Endothelial cell of umbilical vein (primary cell): ENCODE measurements around the gene AGAP3. TPM values are rescaled to one million over a fixed set of nuclear protein-coding genes. Genes with fewer than 3 reads are reported as not detected.

Source experiments
- BruUV-seq: library from RNA; stranded (reverse); fragments of 400-500 nt; replicated peaks from 2 replicates; lab custom pipeline; 2021; lab: Mats Ljungman, UMichigan
- CTCF ChIA-PET: fragments of 300-600, 350-600 bp; sonication (Branson Sonifier 250); formaldehyde crosslinking; loops from one replicate; lab custom pipeline; 2021; ENCODE audit warnings: antibody characterized with exemption, inconsistent platforms; lab: Charles Lee
- POLR2A ChIA-PET: fragments of 300-600, 350-600 bp; sonication (Branson Sonifier 250); formaldehyde crosslinking; loops from one replicate; lab custom pipeline; 2021; ENCODE audit warnings: antibody characterized with exemption, inconsistent platforms; lab: Charles Lee
- DNase-seq: peaks from one replicate; pipeline ENCODE4 v3.0.0-alpha.2; 2011; ENCODE audit warnings: low read depth, low spot score
- FAIRE-seq: peaks from 2 replicates; lab custom pipeline; 2011; peaks lifted over from hg19 to GRCh38; lab: Jason Lieb, UNC
- H2AFZ ChIP-seq: 2 replicates; pipeline ENCODE4 v1.6.0; 2012; ENCODE audit warnings: low read depth, low read length, control low read depth, inconsistent platforms
- H3K27ac ChIP-seq: 2 replicates; pipeline ENCODE4 v1.5.1; 2011; ENCODE audit warnings: low read depth, mild to moderate bottlenecking, control low read depth, low read length, moderate library complexity; ENCODE audit not compliant: insufficient read depth
- H3K27me3 ChIP-seq, 2 experiments: 2 replicates each; pipeline versions ENCODE4 v1.6.0 to v1.6.1; 2011; ENCODE audit warnings: low read length in 2 of 2, mixed read lengths in 1 of 2; ENCODE audit not compliant: control insufficient read depth in 2 of 2, insufficient read depth in 2 of 2
- H3K36me3 ChIP-seq, 2 experiments: 2 replicates in 1 of 2; 3 replicates in 1 of 2; pipeline ENCODE4 v1.5.1; 2011; ENCODE audit warnings: low read length in 2 of 2, mild to moderate bottlenecking in 1 of 2, moderate library complexity in 1 of 2; ENCODE audit not compliant: control insufficient read depth in 2 of 2, insufficient read depth in 2 of 2; ENCODE audit errors: extremely low read depth in 1 of 2
- H3K4me1 ChIP-seq: 3 replicates; pipeline ENCODE4 v1.5.1; 2011; ENCODE audit warnings: mild to moderate bottlenecking, low read length; ENCODE audit not compliant: control insufficient read depth, insufficient read depth; ENCODE audit errors: extremely low read depth
- H3K4me2 ChIP-seq: 2 replicates; pipeline ENCODE4 v1.6.1; 2011; ENCODE audit warnings: low read length, control low read depth, mixed read lengths; ENCODE audit not compliant: insufficient read depth
- H3K4me3 ChIP-seq, 3 experiments: fragments of 200-600 bp in 1 of 3; sonication (generic), shearing (Covaris generic) in 1 of 3; replicated peaks in 1 of 3; 2 replicates each; pipeline ENCODE4 v1.5.1; 2011 to 2016; ENCODE audit warnings: control low read depth in 3 of 3, low read length in 3 of 3, mild to moderate bottlenecking in 2 of 3, inconsistent platforms in 1 of 3, low read depth in 1 of 3, moderate library complexity in 1 of 3; ENCODE audit not compliant: insufficient read depth in 1 of 3
- H3K79me2 ChIP-seq: 2 replicates; pipeline ENCODE4 v1.6.0; 2012; ENCODE audit warnings: low read length, inconsistent platforms; ENCODE audit not compliant: control insufficient read depth, insufficient read depth
- H3K9ac ChIP-seq: replicated peaks from 2 replicates; pipeline ENCODE3; 2011; ENCODE audit warnings: low read length, control low read depth; ENCODE audit not compliant: insufficient read depth; ENCODE audit errors: extremely low read depth
- H3K9me1 ChIP-seq: replicated peaks from 3 replicates; pipeline ENCODE4 v1.6.0; 2011; ENCODE audit warnings: mild to moderate bottlenecking, low read length; ENCODE audit not compliant: control insufficient read depth, insufficient read depth; ENCODE audit errors: extremely low read depth
- H3K9me3 ChIP-seq: replicated peaks from 2 replicates; pipeline ENCODE4 v1.5.1; 2012; ENCODE audit warnings: low read length, inconsistent platforms; ENCODE audit not compliant: control insufficient read depth, insufficient read depth
- H4K20me1 ChIP-seq: replicated peaks from 2 replicates; pipeline ENCODE3; 2011; ENCODE audit warnings: mild to moderate bottlenecking, low read length; ENCODE audit not compliant: control insufficient read depth, insufficient read depth; ENCODE audit errors: extremely low read depth
- MYC ChIP-seq: IDR thresholded peaks from one replicate; pipeline ENCODE4 v1.6.1; 2011; ENCODE audit warnings: mild to moderate bottlenecking, low read depth, low read length
- POLR2A ChIP-seq: IDR thresholded peaks from 2 replicates; pipeline ENCODE4 v1.6.1; 2012; ENCODE audit warnings: low read depth, mild to moderate bottlenecking, control low read depth, low read length
- POLR2AphosphoS5 ChIP-seq: IDR thresholded peaks from 2 replicates; pipeline ENCODE4 v1.6.1; 2012; ENCODE audit warnings: low read depth, mild to moderate bottlenecking, control low read depth, low read length, moderate library complexity; ENCODE audit not compliant: insufficient read depth
- dilution Hi-C: fragments of 300-500 bp; cut with MboI; formaldehyde crosslinking; loops from one replicate; pipeline ENCODE4 v1.15.0; 2019; ENCODE audit warnings: low sequenced_read_pairs; ENCODE audit not compliant: extremely low pct_ligation_motif_present
- intact Hi-C: fragments of 100-400 bp; cut with micrococcal nuclease; formaldehyde crosslinking; loops from one replicate; pipeline ENCODE4 v1.10.0; 2022
- polyA plus RNA-seq, 4 experiments: library from polyadenylated mRNA; depleted of rRNA in 3 of 4; stranded (reverse) in 3 of 4; unstranded in 1 of 4; fragments of >200 nt; gene quantifications; 2 replicates each; pipeline versions ENCODE4 v1.2.1 to v1.2.3, GENCODE V29; 2011 to 2012; ENCODE audit warnings: missing spikeins in 1 of 4
- total RNA-seq: library from RNA; stranded (reverse); gene quantifications from 2 replicates; pipeline ENCODE4 v1.2.3, GENCODE V29; 2021
- TF ChIP-seq, protein P1 (sequence below), 2 donors: IDR thresholded peaks; 1 replicate in 1 of 2; 2 replicates in 1 of 2; pipeline ENCODE4 v1.5.1; 2011; ENCODE audit warnings: low read length in 2 of 2, mild to moderate bottlenecking in 2 of 2, moderate library complexity in 2 of 2, control low read depth in 1 of 2, inconsistent platforms in 1 of 2, low read depth in 1 of 2; ENCODE audit not compliant: insufficient read depth in 1 of 2; ENCODE audit errors: extremely low read depth in 1 of 2

AGAP3 gene
- total and polyA plus RNA-seq, 2 donors (not counting 3 experiments of a cell fraction or from before 2014, with no cell fraction given) = 171 to 174 TPM

DNA sequence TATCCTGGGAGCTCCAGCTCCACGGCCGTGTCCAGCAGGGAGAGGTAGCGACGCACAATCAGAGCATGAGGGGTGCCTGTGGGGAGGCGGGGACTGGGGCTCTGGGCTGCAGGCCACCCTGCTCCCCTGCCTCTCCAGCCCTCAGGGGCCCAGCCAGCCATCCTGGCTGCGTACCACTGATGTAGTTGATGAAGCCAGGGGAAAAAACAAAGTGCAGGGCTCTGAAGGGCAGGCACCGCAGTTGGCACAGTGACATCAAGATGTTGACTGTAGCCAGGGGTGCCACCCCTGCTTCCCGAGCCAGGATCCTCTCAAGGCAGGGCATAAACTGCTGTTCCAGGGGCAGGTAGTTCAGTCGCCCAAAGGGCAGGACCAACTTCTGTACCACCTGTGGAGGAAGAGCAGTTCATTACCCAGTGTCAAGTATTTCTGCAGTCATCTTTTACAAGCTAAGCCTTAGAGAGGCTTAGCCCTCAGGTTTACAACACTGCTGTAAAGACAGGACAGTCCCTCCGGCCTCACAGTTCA, 8.5 kb upstream of the AGAP3 start:
- H3K9ac ChIP-seq = no peak overlapping the region
- no peak overlapping the region for H3K4me3 ChIP-seq
- TF ChIP-seq, protein P1, sequence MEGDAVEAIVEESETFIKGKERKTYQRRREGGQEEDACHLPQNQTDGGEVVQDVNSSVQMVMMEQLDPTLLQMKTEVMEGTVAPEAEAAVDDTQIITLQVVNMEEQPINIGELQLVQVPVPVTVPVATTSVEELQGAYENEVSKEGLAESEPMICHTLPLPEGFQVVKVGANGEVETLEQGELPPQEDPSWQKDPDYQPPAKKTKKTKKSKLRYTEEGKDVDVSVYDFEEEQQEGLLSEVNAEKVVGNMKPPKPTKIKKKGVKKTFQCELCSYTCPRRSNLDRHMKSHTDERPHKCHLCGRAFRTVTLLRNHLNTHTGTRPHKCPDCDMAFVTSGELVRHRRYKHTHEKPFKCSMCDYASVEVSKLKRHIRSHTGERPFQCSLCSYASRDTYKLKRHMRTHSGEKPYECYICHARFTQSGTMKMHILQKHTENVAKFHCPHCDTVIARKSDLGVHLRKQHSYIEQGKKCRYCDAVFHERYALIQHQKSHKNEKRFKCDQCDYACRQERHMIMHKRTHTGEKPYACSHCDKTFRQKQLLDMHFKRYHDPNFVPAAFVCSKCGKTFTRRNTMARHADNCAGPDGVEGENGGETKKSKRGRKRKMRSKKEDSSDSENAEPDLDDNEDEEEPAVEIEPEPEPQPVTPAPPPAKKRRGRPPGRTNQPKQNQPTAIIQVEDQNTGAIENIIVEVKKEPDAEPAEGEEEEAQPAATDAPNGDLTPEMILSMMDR (IDR thresholded peaks at IDR 0.05; ENCODE audit: extremely low read depth in 1 of 2, insufficient read depth in 1 of 2, low read depth in 1 of 2, low read length in 2 of 2) = no peak
- TF ChIP-seq MYC (no peak), POLR2A (no peak), POLR2AphosphoS5 (no peak)
- no peak overlapping the region for H3K27ac ChIP-seq
- no peaks in the 10 kb centered on the region for H3K9me3 ChIP-seq
- no peak overlapping the region for H3K4me2 ChIP-seq
- H4K20me1 ChIP-seq = no peaks in the 10 kb centered on the region
- peaks cover 29% of the 10 kb centered on the region for H3K4me1 ChIP-seq
- ChIA-PET CTCF (interaction anchor here (0.7 to 3.0 kb wide), 6 partner anchors 7 to 179 kb away, joined by 3 to 12 read pairs (median 4); no protein-coding TSS in a partner anchor), POLR2A (no interaction called here)
- peaks cover 28% of the 10 kb centered on the region for H3K79me2 ChIP-seq
- FAIRE-seq = no peak
- dilution Hi-C loops (no loop called here), intact Hi-C loops (no loop called here)
- H3K27me3 ChIP-seq = no peaks in the 10 kb centered on the region
- peaks cover 2 to 23% of the 10 kb centered on the region in 2 experiments for H3K36me3 ChIP-seq
- no peak for DNase-seq
- no peaks in the 10 kb centered on the region for H3K9me1 ChIP-seq
- BruUV-seq = no TSS peak
- H2AFZ ChIP-seq = no peak overlapping the region
